ENCODE data around the gene FXYD1.
"Not testable (repeated sequence)": the region's sequence is repeated elsewhere in the genome, so short reads cannot be mapped to it uniquely, and the experiment has no call there.

FXYD1 gene

DNA sequence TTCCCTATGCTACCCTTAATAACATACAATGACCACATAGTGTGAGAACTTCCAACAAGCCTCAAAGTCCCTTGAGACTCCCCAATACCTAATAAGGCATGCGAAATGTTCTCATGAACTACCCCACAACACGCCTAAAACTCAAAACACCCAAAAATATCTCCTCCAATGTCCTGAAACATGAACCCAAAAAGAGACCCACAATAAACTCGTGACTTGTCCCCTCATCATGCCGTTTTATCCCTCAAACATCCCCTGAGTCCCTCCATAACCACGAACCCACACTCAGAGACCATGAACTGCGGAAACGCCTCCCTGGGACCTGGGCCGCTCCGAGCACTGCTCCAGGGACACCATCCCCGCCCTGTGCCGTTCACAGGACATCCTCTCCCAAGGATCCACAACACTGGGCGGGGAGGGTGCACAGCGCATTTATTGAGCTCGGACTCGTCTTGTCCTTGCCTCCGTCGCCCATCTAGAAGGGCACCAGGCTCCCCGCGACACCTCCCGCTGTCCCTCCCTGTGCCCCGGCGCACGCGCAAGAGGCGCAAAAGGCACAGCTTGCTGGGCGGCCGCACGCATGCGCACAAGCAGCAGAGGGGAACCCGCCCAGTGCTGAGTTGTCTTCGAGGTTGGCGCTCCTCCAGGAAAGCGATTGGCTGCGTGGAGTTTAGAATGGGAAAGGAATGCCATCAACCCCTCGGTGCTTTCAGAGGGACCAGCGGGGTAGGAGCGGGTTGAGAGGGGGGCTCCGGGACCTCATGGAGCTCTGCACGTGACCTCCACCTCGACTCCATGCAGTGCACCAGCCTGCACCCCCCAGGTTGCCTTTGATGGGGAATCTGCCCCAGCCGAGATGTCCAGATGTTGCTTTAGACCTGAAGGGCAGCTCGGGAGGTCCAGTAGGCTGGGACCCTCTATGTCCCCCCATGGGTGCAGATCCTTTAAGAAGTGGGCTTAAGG lies 14.2 kb upstream of the FXYD1 start:
- DNase-seq, result peak; percentile 73 to 99 (median 91)

DNA sequence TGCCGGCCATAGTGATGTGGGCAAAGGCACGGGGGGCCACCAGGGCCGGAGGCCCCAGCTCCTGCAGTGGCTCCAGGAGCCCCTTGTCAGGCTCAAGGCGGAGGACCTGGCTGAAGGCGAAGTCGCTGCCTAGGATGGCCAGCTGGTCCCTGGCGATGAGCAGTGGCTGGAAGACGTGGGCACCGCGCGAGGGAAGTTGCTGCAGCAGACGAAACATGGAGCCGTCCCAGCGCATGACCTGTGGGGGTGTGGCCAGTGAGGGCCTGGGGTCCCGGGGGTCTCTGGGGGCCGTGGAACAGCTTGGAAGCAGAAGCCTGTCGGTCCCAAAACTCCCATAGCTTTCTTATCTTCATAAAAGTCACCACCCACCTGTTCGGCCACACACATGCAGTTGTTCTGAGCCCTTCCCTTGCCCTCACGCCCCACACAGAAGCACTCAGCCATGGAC lies 13.3 kb upstream of the FXYD1 start:
- peak in 1 of 51 donors; percentile 15 for DNase-seq

DNA sequence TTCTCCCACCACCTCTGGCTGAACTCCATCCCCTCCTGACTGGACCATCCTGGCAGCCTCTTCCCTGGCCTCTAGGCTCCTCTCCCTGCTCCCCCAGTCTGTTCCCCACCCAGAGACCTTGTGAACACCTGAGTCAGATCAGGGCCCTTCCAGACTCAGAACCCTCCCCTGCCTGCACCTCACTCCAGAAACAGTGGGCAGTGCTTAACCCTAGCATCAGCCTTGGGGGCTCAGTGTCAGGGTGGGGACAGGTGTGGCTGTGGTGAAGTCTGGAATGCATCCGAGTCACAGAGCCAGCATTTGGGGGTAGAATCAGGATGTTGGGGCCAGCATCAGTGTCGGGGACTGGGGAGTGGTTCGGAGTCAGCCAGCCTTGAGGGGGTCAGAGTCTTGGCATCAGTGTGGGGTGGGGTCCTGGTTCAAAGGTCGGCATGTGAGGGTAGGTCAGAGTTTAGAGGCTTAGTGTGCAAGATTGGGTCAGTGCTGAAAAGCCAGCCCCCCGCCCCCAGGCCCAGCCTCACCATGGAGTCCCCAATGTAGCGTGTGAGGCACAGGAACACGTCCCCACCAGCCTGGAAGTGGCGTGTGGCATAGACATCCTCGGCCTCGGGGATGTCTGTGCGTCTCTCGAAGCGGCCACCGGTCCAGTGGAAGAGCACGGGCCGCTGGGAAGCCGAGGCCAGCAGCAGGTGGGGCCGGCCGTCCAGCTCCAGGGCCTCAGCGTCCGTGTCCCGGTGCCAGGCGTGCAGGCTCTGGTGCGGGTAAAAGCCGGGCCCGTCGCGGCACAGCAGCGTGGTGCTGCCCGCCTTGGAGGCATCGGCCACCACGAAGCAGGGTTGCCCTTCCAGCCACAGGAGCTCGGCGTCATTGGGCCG lies 12.6 kb upstream of the FXYD1 start:
- DNase-seq, result no peak

DNA sequence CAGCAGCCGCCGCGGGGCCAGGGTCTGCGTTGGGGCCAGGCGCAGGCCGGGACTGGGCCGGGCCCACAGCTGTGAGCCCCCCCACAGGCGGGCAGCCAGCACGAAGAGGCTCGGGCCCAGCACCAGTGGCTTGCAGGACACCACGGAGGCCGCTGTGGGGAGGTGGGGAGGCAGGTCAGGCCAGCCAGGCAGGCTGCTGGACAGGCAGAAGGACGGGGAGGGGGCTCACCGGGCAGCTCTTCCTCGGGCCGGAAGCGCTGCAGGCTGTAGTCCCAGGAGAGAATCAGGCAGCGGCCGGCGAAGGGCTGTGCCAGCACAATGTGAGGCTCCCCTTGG lies 12.0 kb upstream of the FXYD1 start:
- peak in 39 of 51 donors; percentile 32 to 87 (median 64) for DNase-seq

DNA sequence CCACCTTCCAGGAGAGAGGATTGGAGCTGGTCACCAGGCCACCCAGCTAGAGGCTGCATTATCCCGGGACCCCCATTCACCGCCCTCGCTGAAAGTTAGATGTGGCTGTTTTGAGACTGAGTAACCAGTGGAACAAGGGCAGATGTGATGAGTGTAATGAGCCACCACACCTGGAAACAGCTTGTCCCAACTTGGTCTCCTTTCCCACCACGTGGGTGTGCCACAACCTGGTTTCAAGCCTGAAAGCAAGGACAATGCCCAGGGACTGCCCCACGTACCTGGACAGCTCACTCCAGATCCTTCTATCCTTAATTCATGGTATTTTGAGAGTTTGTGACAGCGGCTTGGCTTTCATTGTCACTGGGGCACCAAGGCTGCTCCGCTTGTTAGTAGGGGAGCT lies 10.8 kb upstream of the FXYD1 start:
- no peak for DNase-seq

DNA sequence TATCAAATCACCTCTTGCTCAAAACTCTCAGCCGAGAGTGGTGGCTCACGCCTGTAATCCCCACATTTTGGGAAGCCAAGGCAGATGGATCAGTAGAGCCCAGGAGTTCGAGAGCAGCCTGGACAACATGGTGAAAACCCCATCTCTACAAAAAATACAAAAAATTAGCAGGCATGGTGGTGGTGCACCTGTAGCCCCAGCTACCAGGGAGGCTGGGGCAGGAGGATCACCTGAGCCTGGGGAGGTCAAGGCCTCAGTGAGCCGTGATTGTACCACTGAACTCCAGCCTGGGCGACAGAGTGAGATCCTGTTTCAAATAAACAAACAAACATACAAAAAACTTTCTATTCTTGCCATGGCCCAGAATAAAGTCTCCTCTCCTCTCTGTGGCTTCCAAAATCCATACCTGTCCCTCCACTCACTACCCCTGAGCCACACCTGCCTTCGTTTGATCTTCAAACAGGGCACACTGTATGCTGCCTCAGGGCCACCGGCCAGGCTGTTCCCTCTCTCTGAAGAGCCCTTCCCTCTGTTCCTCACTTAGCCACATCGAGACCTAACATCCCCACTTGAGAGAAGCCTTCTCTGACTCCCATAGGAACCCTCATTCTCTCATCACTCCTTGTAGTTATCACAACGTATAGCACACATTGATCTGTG lies 10.1 kb upstream of the FXYD1 start:
- no peak for DNase-seq

DNA sequence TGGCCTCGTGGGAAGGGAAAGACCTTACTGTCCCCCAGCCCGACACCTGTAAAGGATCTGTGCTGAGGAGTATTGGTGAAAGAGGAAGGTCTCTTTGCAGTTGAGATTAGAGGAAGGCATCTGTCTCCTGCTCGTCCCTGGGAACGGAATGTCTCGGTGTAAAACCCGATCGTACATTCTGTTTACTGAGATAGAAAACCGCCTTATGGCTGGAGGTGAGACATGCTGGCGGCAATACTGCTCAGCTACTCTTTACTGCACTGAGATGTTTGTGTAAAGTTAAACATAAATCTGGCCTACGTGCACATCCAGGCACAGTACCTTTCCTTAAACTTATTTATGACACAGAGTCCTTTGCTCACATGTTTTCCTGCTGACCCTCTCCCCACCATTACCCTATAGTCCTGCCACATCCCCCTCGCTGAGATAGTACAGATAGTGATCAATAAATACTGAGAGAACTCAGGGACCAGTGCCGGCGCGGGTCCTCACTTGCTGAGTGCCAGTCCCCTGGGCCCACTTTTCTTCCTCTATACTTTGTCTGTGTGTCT lies 8.8 kb upstream of the FXYD1 start:
- DNase-seq, result not testable (repeated sequence)

DNA sequence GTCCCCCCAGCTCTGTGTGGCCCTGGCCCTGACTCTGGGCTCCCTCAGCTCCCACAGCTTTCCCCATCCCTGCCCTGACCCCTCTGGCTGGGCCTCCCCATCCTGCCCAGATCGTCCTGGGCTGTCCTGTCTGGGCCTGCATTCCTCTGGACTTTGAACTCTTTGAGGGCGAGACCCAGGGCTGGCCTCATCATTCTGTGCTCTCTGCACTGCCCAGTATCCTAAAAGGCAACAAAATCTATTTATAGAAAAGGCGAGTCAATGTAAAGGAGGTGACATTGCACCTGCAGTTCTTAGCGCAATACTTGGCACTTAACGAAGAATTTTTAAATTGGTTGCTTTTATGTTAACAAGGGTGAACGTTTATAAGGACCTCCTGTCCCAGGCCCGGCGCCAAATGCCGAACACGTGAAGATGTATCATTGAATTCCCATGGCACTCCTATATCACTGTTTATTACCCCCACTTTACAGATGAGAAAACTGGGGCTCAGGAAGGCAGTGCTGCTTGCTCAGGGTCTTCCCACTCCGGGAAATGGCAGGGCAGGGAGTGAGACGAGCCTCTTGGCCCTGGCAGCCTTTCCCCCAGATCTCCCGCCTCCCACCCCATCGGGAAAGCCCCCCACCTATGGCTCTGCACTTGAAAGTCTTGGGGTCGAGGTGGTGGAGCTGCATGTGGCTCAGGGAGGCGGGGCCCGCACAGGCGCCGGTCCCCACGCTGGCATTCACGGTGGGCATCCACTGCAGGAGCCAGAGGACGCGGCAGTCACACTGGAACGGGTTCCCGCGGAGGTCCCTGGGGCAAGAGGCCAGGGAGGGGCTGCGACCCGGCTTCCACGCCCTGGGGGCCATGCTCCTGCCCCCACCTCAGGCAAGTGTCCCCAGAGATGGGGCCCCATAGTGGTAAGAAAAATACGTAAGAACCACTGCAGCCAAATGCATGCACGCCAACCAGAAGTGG lies 7.6 kb upstream of the FXYD1 start:
- no peak for DNase-seq

DNA sequence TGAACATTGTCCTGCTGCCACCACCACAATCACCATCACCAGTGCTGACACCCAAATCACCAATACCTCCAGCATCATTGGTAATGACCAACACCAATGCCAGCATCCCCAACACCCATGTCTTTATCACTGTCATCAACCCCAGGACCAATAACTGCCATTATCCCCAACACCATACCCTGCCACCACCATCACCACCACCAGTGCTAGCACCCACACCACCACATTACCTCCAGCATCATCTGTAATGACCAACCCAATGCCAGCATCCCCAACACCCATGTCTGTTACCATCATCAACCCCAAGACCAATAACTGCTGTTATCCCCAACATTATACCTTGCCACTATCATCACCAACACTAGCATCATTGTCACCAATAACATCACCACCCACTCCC lies 6.4 kb upstream of the FXYD1 start:
- no peak for DNase-seq

DNA sequence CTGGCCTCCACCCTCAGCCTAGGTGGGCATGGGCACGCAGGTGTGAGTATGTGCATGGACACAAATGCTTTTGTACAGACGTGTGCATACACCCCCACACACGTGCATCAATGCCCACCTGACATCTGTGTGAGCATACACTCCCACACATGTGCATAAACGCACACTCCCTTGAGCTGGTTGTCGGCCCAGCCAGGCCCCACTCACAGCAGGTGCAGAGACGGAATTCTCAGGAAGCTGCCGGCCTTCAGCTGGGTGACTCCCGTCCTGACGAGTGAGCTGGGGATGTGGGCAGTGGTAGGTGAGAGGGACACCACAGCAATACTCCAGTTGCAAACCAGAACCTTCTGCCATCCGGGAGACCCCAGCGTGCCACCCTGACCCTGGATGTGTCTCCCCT lies 4.8 kb upstream of the FXYD1 start:
- DNase-seq, result no peak

DNA sequence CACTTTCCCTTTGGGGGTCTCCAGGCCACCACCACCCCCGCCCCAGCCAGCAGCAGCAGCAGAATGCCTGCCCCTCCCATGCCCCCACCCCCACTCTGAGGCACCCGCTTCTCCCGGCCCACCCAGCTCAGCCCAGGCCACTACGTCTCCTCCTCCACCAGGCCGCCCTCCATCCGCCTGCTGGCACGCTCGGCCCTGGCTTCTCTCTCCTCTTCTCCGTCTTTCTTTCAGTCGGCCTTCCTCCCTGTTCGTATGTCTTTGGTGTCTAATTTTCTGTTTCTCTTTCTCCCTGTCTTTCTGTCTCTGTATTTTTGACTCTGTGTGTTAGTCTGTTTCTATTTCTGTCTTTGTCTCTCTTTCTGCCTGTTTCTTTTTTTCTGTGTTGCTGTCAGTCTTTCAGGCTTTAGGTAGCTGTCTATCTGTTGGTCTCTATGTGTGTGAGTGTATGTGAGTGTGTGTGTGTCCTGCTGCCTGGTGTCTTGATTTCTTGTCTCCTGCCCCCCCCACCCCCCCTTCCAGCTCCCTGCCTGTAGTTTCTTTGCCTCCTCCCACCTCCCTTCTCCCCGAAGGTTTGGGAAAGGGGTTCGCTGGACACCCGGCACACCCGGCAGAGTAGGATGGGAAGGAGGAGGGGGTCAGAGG lies 3.9 kb upstream of the FXYD1 start, which contains the start of gene LGI4:
LGI4 (minus strand) TSS at position 459 of the 642 bp plus-strand sequence; CDS start at position 80, 379 bp downstream.
- peak in 3 of 51 donors; percentile 24 to 74 (median 29) for DNase-seq

DNA sequence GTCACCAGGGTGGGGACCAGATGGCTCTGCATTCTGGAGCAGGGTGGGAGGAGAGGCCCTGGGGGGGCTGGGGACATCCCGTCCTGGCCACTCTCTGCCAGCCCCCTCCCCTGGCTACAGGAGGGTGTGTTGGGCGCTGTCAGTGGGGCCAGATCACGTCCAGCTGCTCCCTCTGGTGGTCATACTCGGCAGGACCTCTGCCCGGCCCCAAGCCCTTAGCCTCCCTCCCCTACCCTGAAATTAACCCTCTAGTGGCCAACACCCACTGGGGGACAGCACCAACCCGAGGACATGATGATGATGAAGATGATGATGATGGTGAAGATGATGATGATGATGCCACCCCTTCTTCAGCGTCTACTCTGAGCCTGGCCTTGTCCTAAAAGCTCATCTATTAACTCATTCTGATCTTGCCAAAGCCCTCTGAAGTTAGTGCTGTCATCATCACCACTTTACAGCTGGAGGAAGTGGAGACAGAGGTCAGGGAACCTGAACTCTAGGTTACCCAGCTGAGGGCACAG lies 3.2 kb upstream of the FXYD1 start:
- DNase-seq, result peak in 48 of 51 donors; percentile 27 to 86 (median 72)

DNA sequence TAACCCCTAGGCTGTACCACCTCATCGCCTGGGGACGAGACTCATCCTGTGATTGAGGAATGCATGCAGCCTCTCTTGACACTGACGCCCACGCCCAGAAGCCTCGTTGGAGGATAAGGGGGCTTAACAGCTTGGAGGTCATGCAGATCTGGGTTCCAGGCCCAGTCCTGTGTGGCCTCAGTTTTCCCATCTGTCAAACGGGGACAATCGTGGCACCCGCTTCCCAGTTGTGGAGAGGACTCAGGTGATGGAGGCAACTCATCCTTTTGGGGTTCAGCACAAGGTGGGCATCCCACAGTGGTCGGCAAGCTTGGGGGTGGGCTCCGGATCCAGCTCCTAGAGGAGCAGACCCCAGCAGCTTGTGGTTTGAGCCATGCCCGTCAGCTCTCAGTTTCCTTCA lies 2.4 kb upstream of the FXYD1 start:
- no peak for DNase-seq

DNA sequence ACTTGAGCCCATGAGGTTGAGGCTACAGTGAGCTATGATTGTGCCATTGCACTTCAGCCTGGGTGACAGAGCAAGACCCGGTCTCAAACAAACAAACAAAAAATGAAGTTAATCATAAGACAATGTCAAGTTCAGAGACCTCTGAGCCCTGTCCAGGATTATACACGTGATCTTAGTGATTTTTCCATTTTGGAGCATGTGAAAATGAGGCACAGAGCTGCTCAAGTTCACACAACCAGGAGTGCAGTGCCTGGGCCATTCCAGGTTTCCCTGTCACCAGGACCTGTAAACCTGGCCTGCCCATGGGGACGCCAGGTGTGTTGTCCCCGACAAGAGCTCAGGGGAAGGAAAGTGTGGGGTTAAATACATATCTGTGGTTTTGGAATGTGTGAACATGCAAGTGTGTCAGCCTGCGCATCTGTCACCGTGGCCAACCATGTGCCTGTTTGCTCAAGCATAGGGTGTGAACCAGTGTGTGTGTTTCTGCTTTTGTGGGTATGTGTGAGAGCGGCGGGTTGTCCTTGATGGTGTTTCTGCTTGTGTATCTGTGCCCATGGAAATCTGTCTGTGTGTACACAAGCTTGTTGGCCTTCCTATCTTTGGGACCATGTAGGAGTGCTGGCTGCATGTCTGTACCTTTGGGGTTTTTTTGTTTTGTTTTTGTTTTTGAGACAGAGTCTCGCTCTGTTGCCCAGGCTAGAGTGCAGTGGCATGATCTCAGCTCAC lies 1.5 kb upstream of the FXYD1 start:
- no peak for DNase-seq

DNA sequence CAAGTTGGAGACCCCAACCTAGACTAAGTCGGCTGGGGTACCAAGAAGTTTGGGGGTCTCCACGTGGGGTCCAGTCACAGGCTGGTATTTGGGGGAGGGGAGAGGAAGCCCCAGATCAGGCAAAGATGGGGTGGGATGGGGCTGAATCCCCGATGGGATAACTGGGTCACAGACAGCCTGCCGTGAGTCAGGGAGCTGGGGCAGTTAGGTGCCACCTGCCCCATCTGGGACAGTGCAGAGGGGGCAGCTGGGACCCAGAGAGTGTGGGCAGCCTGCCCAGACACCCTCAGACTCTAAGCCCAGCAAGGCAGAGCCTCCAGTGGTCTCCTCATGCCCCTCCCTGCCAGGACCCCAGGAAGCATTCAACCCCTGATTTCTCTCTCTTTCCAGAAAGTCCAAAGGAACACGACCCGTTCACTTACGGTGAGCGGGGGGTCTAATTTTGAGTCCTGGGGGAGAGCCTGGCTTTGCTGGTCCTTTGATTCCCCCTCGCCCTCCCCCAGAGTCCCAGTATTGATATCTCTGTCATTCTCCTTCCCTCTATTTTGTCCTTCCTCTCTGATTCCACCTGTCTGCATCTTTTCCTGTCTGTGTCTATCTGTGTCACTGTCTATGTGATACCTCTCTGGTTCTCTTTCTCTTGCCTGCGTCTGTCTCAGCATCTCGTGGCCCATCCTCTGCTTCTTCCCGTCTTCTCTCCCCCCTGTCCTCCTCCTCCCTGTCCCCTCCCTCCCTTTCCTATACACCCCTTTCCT lies 1.8 kb downstream of the FXYD1 start:
- no peak for DNase-seq

DNA sequence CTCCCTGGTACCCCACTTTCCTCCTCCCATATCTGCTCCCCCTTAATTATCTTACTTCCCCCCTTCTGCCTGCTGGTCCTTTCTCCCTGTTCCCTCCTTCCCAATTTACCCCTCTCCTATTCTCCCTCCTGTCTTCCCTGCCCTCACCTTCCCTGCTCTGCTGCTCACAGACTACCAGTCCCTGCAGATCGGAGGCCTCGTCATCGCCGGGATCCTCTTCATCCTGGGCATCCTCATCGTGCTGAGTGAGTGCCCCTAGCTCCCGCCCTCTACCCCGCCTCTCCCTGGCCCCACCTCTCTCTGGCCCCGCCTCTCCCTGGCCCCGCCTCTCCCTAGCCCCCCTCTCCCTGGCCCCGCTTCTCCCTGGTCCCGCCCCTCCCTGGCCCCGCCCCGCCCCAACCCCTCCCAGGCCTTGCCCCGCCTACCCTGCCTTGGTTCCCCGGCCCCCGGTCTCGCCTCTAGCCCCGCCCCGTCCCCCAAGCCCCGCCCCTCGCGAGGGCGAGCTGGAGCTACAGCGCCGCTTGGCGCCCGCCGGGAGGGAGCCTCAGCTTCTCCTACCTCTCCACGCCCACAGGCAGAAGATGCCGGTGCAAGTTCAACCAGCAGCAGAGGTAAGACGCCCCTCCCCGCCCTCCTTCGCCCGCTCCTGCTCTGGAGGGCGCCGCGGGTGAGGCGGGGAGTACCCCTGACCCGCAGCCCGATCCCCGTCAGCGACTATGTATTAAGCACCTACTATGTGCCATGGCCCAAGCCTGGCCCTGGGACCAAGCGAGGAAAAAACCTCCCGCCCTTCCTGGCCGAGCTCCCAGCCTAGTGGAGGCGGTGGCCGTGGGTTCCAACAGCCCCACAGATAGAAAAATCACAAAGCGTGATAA lies 2.6 kb downstream of the FXYD1 start:
- DNase-seq, result peak in 50 of 51 donors; percentile 38 to 97 (median 87)
